ENCODE results near the gene ACTR6.
A peak's percentile ranks its signal among the peaks of the same experiment; 100 is the strongest.
"Not testable (repeated sequence)": the region's sequence is repeated elsewhere in the genome, so short reads cannot be mapped to it uniquely, and the experiment has no call there.

Gene ACTR6

GRCh38 chr12:100222173-100222572 is 21.6 kb downstream of the ACTR6 start:
- DNase-seq: not testable (repeated sequence)

- no peak for DNase-seq
These were observed 24.9 kb downstream of the ACTR6 start for GRCh38 chr12:100225491-100225890.

- no peak for DNase-seq
These were observed 28.5 kb downstream of the ACTR6 start for GRCh38 chr12:100229036-100229635.

GRCh38 chr12:100229876-100230275 is 29.3 kb downstream of the ACTR6 start:
- DNase-seq: no peak

GRCh38 chr12:100231873-100232272 is 31.3 kb downstream of the ACTR6 start:
- DNase-seq: not testable (repeated sequence)

- DNase-seq: no peak
These were observed 33.6 kb downstream of the ACTR6 start for GRCh38 chr12:100234166-100234565.

- peak; percentile 14 for DNase-seq
These were observed 34.1 kb downstream of the ACTR6 start for GRCh38 chr12:100234591-100235304.

GRCh38 chr12:100238801-100239200 is 38.2 kb downstream of the ACTR6 start:
- no peak for DNase-seq

- DNase-seq: no peak
These were observed 39.0 kb downstream of the ACTR6 start for GRCh38 chr12:100239589-100239988.

GRCh38 chr12:100243137-100243536 is 42.5 kb downstream of the ACTR6 start:
- no peak for DNase-seq

- DNase-seq: no peak
These were observed 47.1 kb downstream of the ACTR6 start for GRCh38 chr12:100247765-100248164.

- DNase-seq: no peak
These were observed 48.3 kb downstream of the ACTR6 start for GRCh38 chr12:100248886-100249285.

- DNase-seq: no peak
These were observed 49.3 kb downstream of the ACTR6 start for GRCh38 chr12:100249941-100250340.

- DNase-seq: peak; percentile 46
These were observed 51.3 kb downstream of the ACTR6 start for GRCh38 chr12:100251917-100252316.

GRCh38 chr12:100253437-100253836 is 52.8 kb downstream of the ACTR6 start:
- DNase-seq: no peak

- DNase-seq: no peak
These were observed 54.3 kb downstream of the ACTR6 start for GRCh38 chr12:100254876-100255275.

GRCh38 chr12:100258127-100258526 is 57.5 kb downstream of the ACTR6 start:
- DNase-seq: no peak

GRCh38 chr12:100263131-100263530 is 62.5 kb downstream of the ACTR6 start:
- DNase-seq: no peak

GRCh38 chr12:100265107-100265506 is 64.5 kb downstream of the ACTR6 start:
- not testable (repeated sequence) for DNase-seq

- no peak for DNase-seq
These were observed 65.3 kb downstream of the ACTR6 start for GRCh38 chr12:100265732-100266584.

- DNase-seq: no peak
These were observed 65.9 kb downstream of the ACTR6 start for GRCh38 chr12:100266585-100266834.

GRCh38 chr12:100266835-100267602 is 66.4 kb downstream of the ACTR6 start, which contains the start of the genes DEPDC4 and SCYL2:
TSS of gene DEPDC4 (minus strand) at chr12:100267079. CDS start at chr12:100267076, 3 bp downstream.
TSS of gene SCYL2 (plus strand) at chr12:100267177. CDS start at chr12:100282971, 15,794 bp downstream.
- peak; percentile 63 for DNase-seq

Data from NCI-H1048 (cell line).